HepG2 (cell line): ENCODE data around the gene GTF2A1. TPM values are rescaled to one million over a fixed set of nuclear protein-coding genes. Genes with fewer than 3 reads are reported as not detected.

ENCODE experiments used
- ATAC-seq: fragments of 200-7000 bp; cut with Tn5 transposase; 3 replicates; pipeline ENCODE4 v1.9.1; 2020; ENCODE audit warnings: mild to moderate bottlenecking, moderate library complexity
- BruUV-seq: library from RNA; stranded (reverse); fragments of 400-500 nt; replicated peaks from 2 replicates; lab custom pipeline; 2021; lab: Mats Ljungman, UMichigan
- CTCF ChIA-PET: fragments of 300-600 bp; formaldehyde crosslinking; extraction: SDS; loops from one replicate; lab custom pipeline; 2021; ENCODE audit warnings: low total read pairs, inconsistent platforms, low intra/inter-chr PET ratio; lab: Yijun Ruan, JAX
- POLR2A ChIA-PET: fragments of 350-600 bp; sonication (Branson Sonifier 250); formaldehyde crosslinking; loops from one replicate; lab custom pipeline; 2020; ENCODE audit warnings: antibody characterized with exemption, inconsistent platforms; lab: Yijun Ruan, JAX
- DNase-seq: peaks from one replicate; pipeline ENCODE4 v3.0.0-alpha.2; 2015; ENCODE audit warnings: low spot score
- FAIRE-seq: peaks from 3 replicates; lab custom pipeline; 2011; peaks lifted over from hg19 to GRCh38; lab: Jason Lieb, UNC
- H2AFZ ChIP-seq: one replicate; pipeline ENCODE4 v1.6.1; 2011; ENCODE audit warnings: low read length, inconsistent platforms
- H3K27ac ChIP-seq: fragments of 300-600 bp; 3 replicates; pipeline ENCODE4 v1.8.0; 2011; ENCODE audit warnings: mixed run types, mild to moderate bottlenecking, mixed read lengths, low read length, inconsistent platforms; ENCODE audit not compliant: insufficient read depth; ENCODE audit errors: extremely low read length
- H3K27me3 ChIP-seq, 2 experiments: fragments of 200-600 bp in 1 of 2; 2 replicates in 1 of 2; 3 replicates in 1 of 2; pipeline versions ENCODE4 v1.6.0 to v1.8.0; 2011; ENCODE audit warnings: low read length in 2 of 2, mild to moderate bottlenecking in 2 of 2, moderate library complexity in 2 of 2, inconsistent platforms in 1 of 2; ENCODE audit not compliant: insufficient read depth in 2 of 2, control insufficient read depth in 1 of 2
- H3K36me3 ChIP-seq, 2 experiments: fragments of 200-600 bp in 1 of 2; replicated peaks in 1 of 2; 2 replicates in 1 of 2; 3 replicates in 1 of 2; pipeline versions ENCODE4 v1.5.1 to v1.8.0; 2011; ENCODE audit warnings: low read length in 2 of 2, inconsistent platforms in 1 of 2; ENCODE audit not compliant: insufficient read depth in 2 of 2, control insufficient read depth in 1 of 2
- H3K4me1 ChIP-seq: 2 replicates; pipeline ENCODE4 v1.5.1; 2012; ENCODE audit warnings: low read length, inconsistent platforms; ENCODE audit not compliant: insufficient read depth
- H3K4me2 ChIP-seq: 2 replicates; pipeline ENCODE4 v1.6.0; 2011; ENCODE audit warnings: low read depth, low read length, inconsistent platforms
- H3K4me3 ChIP-seq, 3 experiments: fragments of 200-600 bp in 1 of 3; sonication (generic), shearing (Covaris generic) in 1 of 3; replicated peaks in 1 of 3; 2 replicates each; pipeline ENCODE4 v1.5.1; 2011 to 2016; ENCODE audit warnings: low read length in 3 of 3, inconsistent platforms in 2 of 3, low read depth in 2 of 3, mild to moderate bottlenecking in 2 of 3, control low read depth in 1 of 3, mixed read lengths in 1 of 3; ENCODE audit not compliant: insufficient read depth in 1 of 3
- H3K79me2 ChIP-seq: one replicate; pipeline ENCODE4 v1.6.1; 2011; ENCODE audit warnings: low read length, inconsistent platforms; ENCODE audit not compliant: insufficient read depth
- H3K9ac ChIP-seq: 2 replicates; pipeline ENCODE4 v1.6.0; 2011; ENCODE audit warnings: mild to moderate bottlenecking, low read depth, low read length, inconsistent platforms; ENCODE audit not compliant: insufficient read depth
- H3K9me3 ChIP-seq: 2 replicates; pipeline ENCODE4 v1.5.1; 2012; ENCODE audit warnings: mild to moderate bottlenecking, low read length
- H4K20me1 ChIP-seq: 2 replicates; pipeline ENCODE4 v1.6.0; 2011; ENCODE audit warnings: inconsistent platforms, mild to moderate bottlenecking, low read length, moderate library complexity; ENCODE audit not compliant: insufficient read depth
- HIVEP1 ChIP-seq: sonication (generic); formaldehyde crosslinking; IDR thresholded peaks from 2 replicates; pipeline ENCODE4 v1.4.0; 2020; ENCODE audit warnings: mild to moderate bottlenecking, missing genetic modification reagents
- MAFF ChIP-seq: IDR thresholded peaks from 2 replicates; pipeline ENCODE4 v1.6.1; 2011; ENCODE audit warnings: low read depth, low read length, improper control_type of control experiment
- MAFK ChIP-seq, 2 experiments: IDR thresholded peaks in 1 of 2; conservative IDR thresholded peaks in 1 of 2; 2 replicates each; pipeline ENCODE4 v1.6.1; 2011; ENCODE audit warnings: improper control_type of control experiment in 2 of 2, low read length in 2 of 2
- MYNN ChIP-seq: sonication (generic); formaldehyde crosslinking; IDR thresholded peaks from 2 replicates; pipeline ENCODE4 v1.4.0; 2020; ENCODE audit warnings: mild to moderate bottlenecking, low read depth, missing genetic modification reagents
- NFATC3 ChIP-seq: sonication (generic); formaldehyde crosslinking; IDR thresholded peaks from 2 replicates; pipeline ENCODE4 v1.5.1; 2020; ENCODE audit warnings: mild to moderate bottlenecking, missing genetic modification reagents
- NFE2L2 ChIP-seq: fragments of 150-350 bp; IDR thresholded peaks from 2 replicates; pipeline ENCODE4 v1.6.1; 2014; ENCODE audit warnings: low read length
- RXRB ChIP-seq: IDR thresholded peaks from 2 replicates; pipeline ENCODE4 v1.6.1; 2016; ENCODE audit warnings: borderline replicate concordance, missing genetic modification reagents, missing compliant biosample characterization
- TBP ChIP-seq: sonication (generic); formaldehyde crosslinking; IDR thresholded peaks from 2 replicates; pipeline ENCODE4 v1.5.0; 2020; ENCODE audit warnings: missing genetic modification reagents
- ZBTB20 ChIP-seq: sonication (generic); formaldehyde crosslinking; IDR thresholded peaks from 2 replicates; pipeline ENCODE4 v1.8.1; 2023; ENCODE audit warnings: missing genetic modification reagents, low read depth, mild to moderate bottlenecking, borderline replicate concordance
- ZNF496 ChIP-seq: sonication (generic); formaldehyde crosslinking; IDR thresholded peaks from 2 replicates; pipeline ENCODE4 v1.8.1; 2023; ENCODE audit warnings: mild to moderate bottlenecking, moderate library complexity, missing genetic modification reagents; ENCODE audit not compliant: insufficient replicate concordance
- ZNF678 ChIP-seq: sonication (generic); formaldehyde crosslinking; IDR thresholded peaks from 2 replicates; pipeline ENCODE4 v1.4.0; 2020; ENCODE audit warnings: mild to moderate bottlenecking, missing genetic modification reagents
- ZSCAN29 ChIP-seq: sonication (generic); formaldehyde crosslinking; conservative IDR thresholded peaks from 2 replicates; pipeline ENCODE4 v1.4.0; 2020; ENCODE audit warnings: mild to moderate bottlenecking, missing genetic modification reagents
- WGBS: methylation state at CpG from one replicate; pipeline ENCODE4 v1.1.6; 2017; ENCODE audit warnings: low lambda C conversion rate; 5-methylcytosine and 5-hydroxymethylcytosine counted together
- in situ Hi-C: cut with HindIII; loops from 2 replicates; pipeline ENCODE4 v1.10.0; 2017; ENCODE audit warnings: low pct_unique_long_range_greater_than_20kb; ENCODE audit not compliant: extremely low pct_ligation_motif_present
- intact Hi-C: fragments of 100-400 bp; cut with micrococcal nuclease; formaldehyde crosslinking; loops from one replicate; pipeline ENCODE4 v1.10.0; 2022; ENCODE audit not compliant: unreplicated experiment
- polyA plus RNA-seq, 8 experiments: library from polyadenylated mRNA; depleted of rRNA in 3 of 8; stranded (reverse) in 7 of 8; unstranded in 1 of 8; fragments of >200 nt; fragmentation: Illumina TruSeq in 4 of 8; extraction: Trizol in 4 of 8; gene quantifications; 2 replicates each; pipeline versions ENCODE4 v1.2.1 to v1.2.3, GENCODE V29; 2011 to 2016; ENCODE audit warnings: low read depth in 4 of 8, missing spikeins in 1 of 8, mixed read lengths in 1 of 8; ENCODE audit not compliant: insufficient read depth in 1 of 8
- total RNA-seq, 5 experiments: library from RNA; depleted of rRNA; stranded (reverse); fragments of >200 nt; fragmentation: Illumina TruSeq; extraction: Trizol; gene quantifications; 2 replicates each; pipeline ENCODE4 v1.2.3, GENCODE V29; 2016; ENCODE audit warnings: low read depth in 1 of 5
- TF ChIP-seq, protein P1 (sequence below): IDR thresholded peaks from 2 replicates; pipeline ENCODE4 v1.6.1; 2016; ENCODE audit warnings: low read depth, borderline replicate concordance
- TF ChIP-seq, protein P2 (sequence below): sonication (generic); formaldehyde crosslinking; IDR thresholded peaks from 2 replicates; pipeline ENCODE4 v1.4.0; 2020; ENCODE audit warnings: missing genetic modification reagents
- TF ChIP-seq, protein P3 (sequence below): sonication (generic); formaldehyde crosslinking; conservative IDR thresholded peaks from 2 replicates; pipeline ENCODE4 v1.4.0; 2020; ENCODE audit warnings: missing genetic modification reagents
- TF ChIP-seq, protein P4 (sequence below): sonication (generic); IDR thresholded peaks from 2 replicates; pipeline ENCODE4 v1.6.1; 2016; ENCODE audit warnings: low read depth, borderline replicate concordance

Gene GTF2A1
- total and polyA plus RNA-seq, 2 of the 13 experiments (the other 11 are each of a cell fraction or from before 2014, with no cell fraction given), result 14.9 to 17.5 TPM

DNA sequence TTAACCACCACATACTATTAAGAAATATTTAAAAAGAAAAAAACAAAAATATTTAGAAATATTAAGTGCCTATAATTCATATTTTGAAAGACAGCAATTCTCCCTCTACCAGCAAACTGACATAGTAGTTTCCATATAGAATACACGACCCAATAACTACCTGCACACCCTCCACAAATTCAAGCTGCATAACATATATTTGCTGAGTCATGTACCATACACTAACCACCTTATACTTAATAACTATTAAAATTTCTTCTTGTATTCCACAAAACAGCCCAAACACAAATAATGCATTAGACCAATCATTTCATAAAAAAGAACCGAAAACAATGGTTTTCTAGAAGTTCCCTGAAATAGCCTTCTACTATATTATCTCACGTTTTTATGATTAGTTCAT is 21.7 kb downstream of the GTF2A1 start:
- peaks cover 9 to 68% of the 10 kb centered on the region in 2 experiments for H3K36me3 ChIP-seq
- H3K4me1 ChIP-seq, result no peaks in the 10 kb centered on the region
- no peaks in the 10 kb centered on the region for H3K27me3 ChIP-seq
- intact Hi-C loops, result no loop called here
- ATAC-seq, result no peak
- H3K4me3 ChIP-seq, result no peak overlapping the region
- whole genome bisulfite sequencing, result 97% methylated on average over 3 of the region's 3 CpGs
- H3K79me2 ChIP-seq, result no peaks in the 10 kb centered on the region
- CTCF ChIA-PET, result no interaction called here
- no peak overlapping the region for H3K27ac ChIP-seq
- no peak overlapping the region for H3K9ac ChIP-seq
- TF ChIP-seq, protein P1, sequence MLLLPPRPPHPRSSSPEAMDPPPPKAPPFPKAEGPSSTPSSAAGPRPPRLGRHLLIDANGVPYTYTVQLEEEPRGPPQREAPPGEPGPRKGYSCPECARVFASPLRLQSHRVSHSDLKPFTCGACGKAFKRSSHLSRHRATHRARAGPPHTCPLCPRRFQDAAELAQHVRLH (CRISPR knock-in tag), result no peak
- TF ChIP-seq MAFK (conservative IDR thresholded peaks at IDR 0.05 in 1 of 2, IDR thresholded peaks at IDR 0.05 in 1 of 2; ENCODE audit: low read length in 2 of 2), result peak; percentile 59 to 71; a peak in 3 of 4 replicates
- no peak for TF ChIP-seq ZNF678 (CRISPR knock-in tag)
- TF ChIP-seq MAFF, result peak; percentile 62; the same call in 1 of the 2 replicates
- TF ChIP-seq NFATC3 (CRISPR knock-in tag), result no peak
- TF ChIP-seq TBP (CRISPR knock-in tag), result no peak
- TF ChIP-seq NFE2L2, result peak; percentile 91
- TF ChIP-seq ZBTB20 (CRISPR knock-in tag), result no peak
- TF ChIP-seq RXRB (CRISPR knock-in tag), result no peak
- TF ChIP-seq, all 625 proteins: peak for 3
- BruUV-seq, result no TSS peak
- POLR2A ChIA-PET, result no interaction called here
- FAIRE-seq (no peak), DNase-seq (no peak)
- Histone ChIP-seq H4K20me1 (0 out of 2 replicates have a peak, but pooled peaks cover 3% of the 10 kb centered on the region), H3K4me2 (no peak overlapping the region), H3K9me3 (no peaks in the 10 kb centered on the region), H2AFZ (no peak overlapping the region)
- in situ Hi-C loops, result no loop called here

DNA sequence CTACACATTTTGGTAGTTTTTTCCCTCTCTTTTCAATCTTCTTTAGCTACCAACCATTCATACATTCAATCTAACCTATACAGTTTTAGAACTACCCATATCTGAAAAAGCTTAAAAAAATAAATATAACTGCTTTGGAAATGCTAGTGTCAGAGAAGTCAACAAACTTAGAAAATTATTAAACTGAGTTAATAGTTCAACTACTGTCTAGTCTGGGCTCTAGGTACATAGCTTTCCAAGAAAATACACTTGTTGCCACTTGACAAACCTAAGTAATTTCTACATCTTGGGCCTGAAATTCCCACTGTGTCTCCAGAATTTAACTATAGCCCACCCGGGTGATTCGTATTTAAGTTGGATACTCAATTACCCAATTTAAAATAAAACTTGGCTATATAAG is 22.1 kb downstream of the GTF2A1 start:
- BruUV-seq, result no TSS peak
- POLR2A ChIA-PET, result no interaction called here
- TF ChIP-seq, protein P2, sequence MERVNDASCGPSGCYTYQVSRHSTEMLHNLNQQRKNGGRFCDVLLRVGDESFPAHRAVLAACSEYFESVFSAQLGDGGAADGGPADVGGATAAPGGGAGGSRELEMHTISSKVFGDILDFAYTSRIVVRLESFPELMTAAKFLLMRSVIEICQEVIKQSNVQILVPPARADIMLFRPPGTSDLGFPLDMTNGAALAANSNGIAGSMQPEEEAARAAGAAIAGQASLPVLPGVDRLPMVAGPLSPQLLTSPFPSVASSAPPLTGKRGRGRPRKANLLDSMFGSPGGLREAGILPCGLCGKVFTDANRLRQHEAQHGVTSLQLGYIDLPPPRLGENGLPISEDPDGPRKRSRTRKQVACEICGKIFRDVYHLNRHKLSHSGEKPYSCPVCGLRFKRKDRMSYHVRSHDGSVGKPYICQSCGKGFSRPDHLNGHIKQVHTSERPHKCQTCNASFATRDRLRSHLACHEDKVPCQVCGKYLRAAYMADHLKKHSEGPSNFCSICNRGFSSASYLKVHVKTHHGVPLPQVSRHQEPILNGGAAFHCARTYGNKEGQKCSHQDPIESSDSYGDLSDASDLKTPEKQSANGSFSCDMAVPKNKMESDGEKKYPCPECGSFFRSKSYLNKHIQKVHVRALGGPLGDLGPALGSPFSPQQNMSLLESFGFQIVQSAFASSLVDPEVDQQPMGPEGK (CRISPR knock-in tag), result no peak
- TF ChIP-seq, protein P3, sequence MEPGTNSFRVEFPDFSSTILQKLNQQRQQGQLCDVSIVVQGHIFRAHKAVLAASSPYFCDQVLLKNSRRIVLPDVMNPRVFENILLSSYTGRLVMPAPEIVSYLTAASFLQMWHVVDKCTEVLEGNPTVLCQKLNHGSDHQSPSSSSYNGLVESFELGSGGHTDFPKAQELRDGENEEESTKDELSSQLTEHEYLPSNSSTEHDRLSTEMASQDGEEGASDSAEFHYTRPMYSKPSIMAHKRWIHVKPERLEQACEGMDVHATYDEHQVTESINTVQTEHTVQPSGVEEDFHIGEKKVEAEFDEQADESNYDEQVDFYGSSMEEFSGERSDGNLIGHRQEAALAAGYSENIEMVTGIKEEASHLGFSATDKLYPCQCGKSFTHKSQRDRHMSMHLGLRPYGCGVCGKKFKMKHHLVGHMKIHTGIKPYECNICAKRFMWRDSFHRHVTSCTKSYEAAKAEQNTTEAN, result no peak
- TF ChIP-seq MYNN (CRISPR knock-in tag) (no peak), ZNF496 (CRISPR knock-in tag) (no peak), HIVEP1 (no peak), ZSCAN29 (CRISPR knock-in tag) (no peak)
- TF ChIP-seq, protein P4, sequence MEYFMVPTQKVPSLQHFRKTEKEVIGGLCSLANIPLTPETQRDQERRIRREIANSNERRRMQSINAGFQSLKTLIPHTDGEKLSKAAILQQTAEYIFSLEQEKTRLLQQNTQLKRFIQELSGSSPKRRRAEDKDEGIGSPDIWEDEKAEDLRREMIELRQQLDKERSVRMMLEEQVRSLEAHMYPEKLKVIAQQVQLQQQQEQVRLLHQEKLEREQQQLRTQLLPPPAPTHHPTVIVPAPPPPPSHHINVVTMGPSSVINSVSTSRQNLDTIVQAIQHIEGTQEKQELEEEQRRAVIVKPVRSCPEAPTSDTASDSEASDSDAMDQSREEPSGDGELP, result no peak

More for the DNA sequence above, 22.1 kb downstream of the GTF2A1 start:
- in situ Hi-C loops, result no loop called here
- Histone ChIP-seq H2AFZ (no peak overlapping the region), H3K4me3 (no peak overlapping the region), H3K27ac (no peak overlapping the region), H3K9me3 (no peaks in the 10 kb centered on the region), H3K36me3 (peaks cover 7 to 68% of the 10 kb centered on the region in 2 experiments; a peak in 4 of 5 replicates), H3K9ac (no peak overlapping the region), H4K20me1 (no peaks in the 10 kb centered on the region), H3K79me2 (no peaks in the 10 kb centered on the region), H3K4me2 (no peak overlapping the region), H3K27me3 (no peaks in the 10 kb centered on the region), H3K4me1 (no peaks in the 10 kb centered on the region)
- DNase-seq (no peak), ATAC-seq (no peak), FAIRE-seq (no peak)
- intact Hi-C loops, result no loop called here
- WGBS, result 94% methylated on average over 2 of the region's 2 CpGs
- CTCF ChIA-PET, result no interaction called here
